ENCODE results near the gene OSER1.

The OSER1 gene

GRCh38 chr20:44223721-44224120 is 13.2 kb upstream of the OSER1 start:
- DNase-seq: no peak

- no peak for DNase-seq
These were observed 12.2 kb upstream of the OSER1 start for GRCh38 chr20:44222633-44223368.

- no peak for DNase-seq
These were observed 11.5 kb upstream of the OSER1 start for GRCh38 chr20:44222027-44222426.

GRCh38 chr20:44221368-44221954 is 10.9 kb upstream of the OSER1 start:
- DNase-seq: no peak

- DNase-seq: no peak
These were observed 9.2 kb upstream of the OSER1 start for GRCh38 chr20:44219791-44220190.

- no peak for DNase-seq
These were observed 8.7 kb upstream of the OSER1 start for GRCh38 chr20:44219170-44219730.

- no peak for DNase-seq
These were observed 7.9 kb upstream of the OSER1 start for GRCh38 chr20:44218446-44218845.

GRCh38 chr20:44217342-44218092 is 6.9 kb upstream of the OSER1 start:
- DNase-seq: peak; percentile 62

- DNase-seq: peak; percentile 59
These were observed 4.6 kb upstream of the OSER1 start for GRCh38 chr20:44215125-44215524.

- no peak for DNase-seq
These were observed 2.2 kb upstream of the OSER1 start for GRCh38 chr20:44212792-44213191.

GRCh38 chr20:44211177-44212039 is 837 bp upstream of the OSER1 start:
- DNase-seq: peak; percentile 38

GRCh38 chr20:44209686-44210405 is 725 bp downstream of the OSER1 start:
- peak; percentile 22 for DNase-seq

GRCh38 chr20:44208770-44209169 is 1.8 kb downstream of the OSER1 start:
- DNase-seq: peak; percentile 20

GRCh38 chr20:44208165-44208564 is 2.4 kb downstream of the OSER1 start:
- DNase-seq: no peak

- no peak for DNase-seq
These were observed 3.3 kb downstream of the OSER1 start for GRCh38 chr20:44207126-44207723.

- DNase-seq: no peak
These were observed 4.4 kb downstream of the OSER1 start for GRCh38 chr20:44206132-44206531.

- DNase-seq: no peak
These were observed 5.7 kb downstream of the OSER1 start for GRCh38 chr20:44204832-44205215.

- DNase-seq: peak; percentile 94
These were observed 6.3 kb downstream of the OSER1 start for GRCh38 chr20:44204156-44204831.

GRCh38 chr20:44203161-44203560 is 7.4 kb downstream of the OSER1 start:
- DNase-seq: no peak

- no peak for DNase-seq
These were observed 9.6 kb downstream of the OSER1 start for GRCh38 chr20:44200983-44201382.

GRCh38 chr20:44200371-44200770 is 10.2 kb downstream of the OSER1 start:
- DNase-seq: no peak
